HG03460 (cell line): ENCODE measurements around the gene FAM186B.

Experiments used
- ATAC-seq: cut with Tn5 transposase; IDR thresholded peaks from one replicate; pipeline ENCODE4 v1.9.1; 2021; ENCODE audit not compliant: unreplicated experiment

FAM186B gene

DNA sequence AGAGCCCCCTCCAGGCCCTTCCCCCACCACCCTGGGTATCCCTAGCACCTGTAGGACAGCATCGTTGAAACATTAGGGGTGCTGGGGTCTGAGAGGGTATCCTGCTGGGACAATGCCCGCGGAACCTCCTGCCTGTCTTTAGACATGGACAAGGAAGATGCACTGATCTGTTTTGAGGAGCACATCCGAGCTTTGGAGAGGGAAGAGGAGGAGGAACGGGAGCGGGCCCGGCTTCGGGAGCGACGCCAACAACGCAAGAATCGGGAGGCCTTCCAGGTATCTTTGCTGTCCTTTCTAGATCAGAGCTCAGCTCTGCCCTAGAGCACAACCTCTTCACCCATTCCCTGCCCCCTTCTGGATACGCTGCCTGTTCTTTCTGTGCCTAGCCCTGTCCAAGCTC is 31.1 kb upstream of the FAM186B start:
- ATAC-seq: no peak

DNA sequence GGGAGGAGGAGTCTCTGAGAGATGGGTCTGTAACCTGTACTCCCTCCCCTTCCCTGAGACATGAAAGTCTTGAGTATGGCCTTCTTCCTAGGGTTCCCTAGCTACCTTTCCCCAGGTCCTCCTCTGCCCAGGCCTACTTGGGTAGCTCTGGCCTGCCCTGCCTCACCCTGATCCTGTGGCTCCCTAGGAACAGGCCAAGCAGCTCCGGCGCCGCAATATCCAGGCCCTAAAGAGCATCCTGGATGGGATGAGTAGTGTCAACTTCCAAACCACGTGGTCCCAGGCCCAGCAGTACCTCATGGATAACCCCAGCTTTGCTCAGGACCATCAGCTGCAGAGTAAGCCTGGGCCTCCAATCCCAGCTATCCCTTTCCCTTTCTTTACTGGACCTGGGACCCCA is 30.2 kb upstream of the FAM186B start:
- no peak for ATAC-seq

DNA sequence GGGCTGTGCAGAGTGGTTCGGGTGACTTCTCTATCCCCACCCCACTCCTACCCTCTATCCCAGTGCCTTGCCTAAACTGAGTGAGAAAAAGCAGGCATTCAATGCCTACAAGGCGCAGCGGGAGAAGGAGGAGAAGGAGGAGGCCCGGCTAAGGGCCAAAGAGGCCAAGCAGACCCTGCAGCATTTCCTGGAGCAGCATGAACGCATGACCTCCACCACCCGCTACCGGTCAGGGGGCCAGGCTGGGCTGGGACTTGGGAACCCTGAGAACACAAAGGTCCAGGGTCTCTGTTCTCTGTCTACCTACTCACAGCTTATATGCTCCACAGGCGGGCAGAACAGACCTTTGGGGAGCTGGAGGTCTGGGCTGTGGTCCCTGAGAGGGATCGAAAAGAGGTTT is 29.6 kb upstream of the FAM186B start:
- ATAC-seq: no peak

DNA sequence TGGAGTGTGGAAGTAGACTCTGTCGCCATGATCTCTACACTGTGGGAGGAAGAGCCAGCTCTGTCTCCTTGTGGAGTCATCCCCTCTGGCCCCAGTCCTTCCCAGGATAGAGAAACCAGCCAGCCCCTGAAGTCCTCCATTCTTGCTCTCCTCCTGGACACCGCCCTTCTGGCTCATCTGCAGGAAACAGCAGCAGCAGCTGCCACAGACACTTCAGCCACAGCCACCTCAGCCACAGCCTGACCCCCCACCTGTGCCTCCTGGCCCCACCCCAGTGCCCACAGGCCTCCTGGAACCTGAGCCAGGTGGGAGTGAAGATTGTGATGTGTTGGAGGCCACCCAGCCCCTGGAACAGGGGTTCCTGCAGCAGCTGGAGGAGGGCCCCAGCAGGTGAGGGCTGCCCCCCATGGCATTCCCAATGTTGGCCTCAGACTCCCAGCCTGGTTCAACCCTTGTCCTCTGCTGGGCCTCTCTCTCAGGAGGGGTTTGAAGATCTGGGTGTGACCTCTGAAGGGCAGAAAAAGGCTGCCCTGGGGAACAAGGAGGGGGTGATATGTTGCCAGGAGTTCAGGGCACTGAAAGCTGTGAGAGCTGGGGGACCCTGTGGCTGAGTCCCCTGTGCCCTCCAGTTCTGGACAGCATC is 28.4 kb upstream of the FAM186B start:
- ATAC-seq: no peak

DNA sequence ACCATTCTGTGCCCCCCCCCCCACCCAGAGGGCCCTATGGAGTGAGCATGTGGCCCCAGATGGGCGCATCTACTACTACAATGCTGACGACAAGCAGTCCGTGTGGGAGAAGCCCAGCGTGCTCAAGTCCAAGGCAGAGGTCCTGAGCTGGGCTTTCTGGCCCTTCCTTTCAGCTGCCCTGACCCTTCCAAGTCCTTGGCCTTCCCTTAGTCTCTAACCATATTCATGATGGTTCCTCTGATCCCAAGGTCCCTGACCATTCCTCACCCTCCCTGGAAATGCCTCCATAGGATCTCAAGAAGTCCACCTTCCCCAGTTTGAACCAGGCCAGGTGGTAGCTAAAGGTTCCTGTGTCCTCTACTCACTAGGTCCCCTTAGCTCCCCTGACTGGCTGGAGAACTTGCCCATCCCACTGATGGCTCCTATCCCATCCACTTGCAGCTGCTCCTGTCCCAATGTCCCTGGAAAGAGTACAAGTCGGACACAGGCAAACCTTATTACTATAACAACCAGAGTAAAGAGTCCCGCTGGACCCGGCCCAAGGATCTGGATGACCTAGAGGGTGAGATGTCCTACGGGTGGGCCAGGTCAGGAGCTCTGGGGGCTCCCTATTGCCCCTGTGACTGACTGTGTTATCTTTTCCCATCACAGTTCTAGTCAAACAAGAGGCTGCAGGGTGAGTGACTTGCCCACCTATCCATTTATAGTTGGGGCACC is 27.7 kb upstream of the FAM186B start:
- no peak for ATAC-seq

DNA sequence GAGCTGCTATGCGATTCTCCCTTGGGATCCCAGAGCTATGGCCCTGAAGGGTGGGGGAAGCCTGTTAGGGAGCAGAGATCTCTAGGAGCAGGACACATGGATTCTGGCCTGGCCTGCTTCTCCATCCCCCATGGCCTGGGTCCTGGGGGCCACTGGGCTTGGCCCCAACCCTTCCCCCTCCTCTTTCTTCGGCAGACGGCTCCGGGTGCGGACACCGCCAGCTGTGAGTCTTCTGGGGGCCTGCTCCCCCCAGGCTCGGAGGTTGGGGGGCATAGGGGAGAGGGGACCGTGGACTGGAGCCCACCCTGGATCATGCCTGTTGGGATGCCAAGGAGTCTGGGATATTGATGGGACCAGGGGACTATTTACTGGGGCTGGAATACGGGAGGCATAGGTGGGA is 27.0 kb upstream of the FAM186B start:
- no peak for ATAC-seq

DNA sequence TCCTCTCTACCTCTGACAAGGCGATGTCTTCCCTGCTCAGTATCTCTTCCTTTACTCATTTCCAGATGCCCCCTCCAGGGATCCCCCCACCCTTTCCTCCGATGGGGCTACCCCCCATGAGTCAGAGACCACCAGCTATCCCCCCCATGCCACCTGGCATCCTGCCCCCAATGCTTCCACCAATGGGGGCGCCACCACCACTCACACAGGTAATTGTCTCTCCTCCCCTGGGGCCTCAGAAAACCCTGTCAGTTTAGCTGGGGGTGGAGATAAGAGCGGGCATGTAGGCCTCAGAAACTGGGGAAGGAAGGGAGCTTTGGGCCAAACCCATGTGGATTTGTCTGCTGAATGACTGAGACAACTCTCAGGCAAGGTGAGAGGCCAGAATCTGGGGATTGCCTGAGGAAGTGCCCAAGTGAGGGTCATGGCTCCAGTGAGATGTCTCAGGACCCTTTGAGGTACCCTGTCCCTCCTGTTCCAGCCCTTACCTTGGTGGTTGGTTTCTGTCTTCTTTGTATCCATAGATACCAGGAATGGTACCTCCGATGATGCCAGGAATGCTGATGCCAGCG is 26.0 kb upstream of the FAM186B start:
- ATAC-seq: no peak

DNA sequence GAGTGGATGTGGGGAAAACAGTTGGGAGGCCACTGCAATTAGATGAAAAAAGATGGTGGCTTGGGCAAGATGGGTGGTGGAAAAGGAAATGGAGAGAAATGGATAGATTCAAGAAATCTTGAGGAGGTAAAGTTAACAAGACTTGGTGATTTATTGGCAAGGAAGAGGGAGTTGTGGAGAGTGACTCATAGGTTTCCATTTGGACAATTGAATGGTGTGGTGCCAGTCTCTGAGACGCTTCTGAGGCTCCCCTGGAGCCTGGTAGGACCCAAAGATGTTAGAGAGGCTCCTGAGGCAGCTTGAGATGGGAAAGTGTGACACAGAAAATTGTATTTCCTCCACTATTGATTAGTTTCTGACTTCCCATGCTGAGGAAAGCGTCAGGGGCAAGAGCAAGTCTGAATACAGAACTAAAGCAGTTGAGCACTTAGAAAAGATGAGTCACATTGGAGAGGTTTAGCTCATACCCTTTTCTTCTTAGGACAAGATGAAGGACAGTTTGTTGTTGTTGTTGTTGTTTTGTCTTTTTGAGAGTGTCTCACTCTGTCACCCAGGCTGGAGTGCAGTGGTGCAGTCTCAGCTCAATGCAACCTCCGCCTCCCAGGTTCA is 22.4 kb upstream of the FAM186B start:
- ATAC-seq: no peak

DNA sequence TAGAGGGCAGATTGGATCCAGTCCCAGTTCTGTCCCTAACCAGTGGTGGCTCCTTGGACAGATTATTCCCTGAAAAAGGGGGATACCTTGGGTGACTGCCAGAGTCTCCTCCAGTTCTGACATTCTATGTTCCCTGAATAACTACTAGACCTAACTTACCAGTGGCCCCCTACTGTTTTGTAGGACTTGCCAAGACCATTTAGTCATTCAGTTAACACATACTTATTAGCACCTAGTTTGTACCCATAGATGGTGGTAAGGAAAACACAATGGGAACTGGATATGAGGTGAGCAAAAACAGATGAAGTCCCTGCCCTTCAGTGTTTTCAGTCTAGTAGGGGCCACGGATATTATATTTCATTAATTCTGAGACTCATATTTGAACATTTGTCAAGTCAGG is 21.4 kb upstream of the FAM186B start:
- no peak for ATAC-seq

DNA sequence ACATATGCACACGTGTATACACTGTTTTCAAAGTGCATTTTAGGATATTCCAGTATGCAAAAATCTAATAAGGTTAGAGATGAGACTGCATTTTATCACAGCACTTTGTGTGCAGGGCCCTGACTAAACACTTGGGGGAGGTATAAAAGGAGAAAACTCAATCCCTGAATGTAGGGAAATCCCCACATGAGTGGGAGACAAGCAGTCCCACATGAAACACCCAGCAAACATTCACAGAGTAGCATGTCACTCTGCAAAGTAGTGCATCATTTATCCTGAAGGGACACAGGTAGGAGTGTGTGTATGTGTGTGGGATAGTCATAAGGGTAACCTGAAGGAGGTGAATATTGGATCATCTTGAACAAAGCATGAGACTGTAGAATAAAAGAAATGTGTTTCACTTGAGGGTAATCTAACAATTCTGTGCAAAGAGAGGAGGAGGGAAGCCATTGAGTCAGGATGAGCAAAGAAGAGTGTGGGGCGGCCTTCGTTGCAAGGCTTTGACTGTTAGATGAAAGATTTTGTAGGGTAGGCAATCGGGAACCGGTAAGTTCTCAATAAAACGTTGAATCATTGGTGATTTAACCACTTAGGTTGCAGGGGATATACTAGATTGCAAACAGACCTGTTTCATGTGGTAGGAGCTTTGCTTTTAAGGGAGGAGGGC is 20.9 kb upstream of the FAM186B start:
- no peak for ATAC-seq

DNA sequence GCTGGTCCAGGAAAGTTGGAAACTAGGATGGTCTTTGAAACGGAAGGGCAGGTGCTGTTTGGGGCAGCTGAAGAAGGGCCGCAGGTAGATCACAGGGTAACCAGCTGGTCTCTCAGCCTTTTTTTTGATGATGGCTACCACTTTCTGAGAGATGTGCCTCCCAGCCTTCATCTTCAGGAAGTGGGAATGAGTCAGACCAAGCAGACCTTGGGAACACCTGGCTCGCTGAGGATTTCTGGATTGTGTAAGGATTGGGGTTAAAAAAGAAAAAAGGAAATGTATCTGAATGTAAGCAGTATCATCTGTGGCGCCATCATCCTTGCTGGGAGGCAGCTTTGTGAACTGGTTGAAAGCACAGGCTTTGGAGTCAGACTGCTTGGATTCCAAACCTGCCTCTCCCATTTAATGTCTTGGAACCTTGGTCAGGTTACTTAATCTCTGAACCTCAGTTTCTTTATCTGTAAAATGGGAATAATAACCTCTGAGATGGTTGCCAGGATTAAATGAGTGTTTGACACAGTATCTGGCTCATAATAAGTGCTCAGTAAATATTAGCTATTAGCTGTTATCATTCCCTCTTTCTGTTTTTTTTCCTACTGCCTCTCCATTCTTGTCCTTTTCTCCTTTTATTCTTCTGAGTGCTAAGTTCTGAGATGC is 19.6 kb upstream of the FAM186B start:
- ATAC-seq: no peak

DNA sequence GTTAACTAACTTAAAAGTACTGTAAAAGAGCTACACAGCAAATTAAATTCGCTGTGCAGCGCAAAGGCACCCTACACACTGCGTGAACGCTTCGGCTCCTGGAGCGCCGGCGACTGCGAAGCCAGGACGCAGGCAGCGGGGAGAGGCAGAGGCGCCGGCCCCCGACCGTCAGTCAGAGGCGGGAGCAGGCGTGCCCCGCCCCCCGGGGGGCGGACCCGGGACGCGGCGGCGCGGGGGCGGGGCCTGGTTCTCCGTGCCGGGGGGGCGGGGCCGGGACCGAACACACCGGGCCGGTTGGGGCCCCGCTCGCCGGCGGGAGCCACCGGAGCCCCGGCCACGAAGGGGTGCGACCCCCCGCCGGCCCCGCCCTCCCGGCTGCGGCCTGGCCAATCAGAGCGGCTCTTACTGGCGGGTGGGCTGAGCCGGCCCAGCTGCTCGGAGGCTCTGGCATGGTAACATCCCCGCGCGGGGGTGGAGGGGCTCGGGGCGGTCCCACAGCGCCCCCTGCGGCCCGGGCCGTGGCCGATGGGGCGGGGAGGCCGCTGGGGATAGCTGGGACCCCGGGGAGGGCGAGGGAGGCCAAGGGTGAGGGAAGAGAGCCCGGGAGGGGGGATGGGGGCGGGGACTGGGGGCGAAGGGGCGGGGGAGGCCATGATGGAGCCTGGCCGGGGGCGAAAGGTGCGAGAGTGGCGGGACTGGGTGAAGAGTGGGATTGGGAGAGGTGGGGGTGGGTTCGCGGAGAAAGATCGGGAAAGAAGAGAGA is 17.9 kb upstream of the FAM186B start, which contains the start of gene PRPF40B:
Gene PRPF40B (plus strand): TSS at position 420 of the 763 bp plus-strand sequence. CDS start 30 bp downstream, at position 450.
- ATAC-seq: peak; percentile 64

DNA sequence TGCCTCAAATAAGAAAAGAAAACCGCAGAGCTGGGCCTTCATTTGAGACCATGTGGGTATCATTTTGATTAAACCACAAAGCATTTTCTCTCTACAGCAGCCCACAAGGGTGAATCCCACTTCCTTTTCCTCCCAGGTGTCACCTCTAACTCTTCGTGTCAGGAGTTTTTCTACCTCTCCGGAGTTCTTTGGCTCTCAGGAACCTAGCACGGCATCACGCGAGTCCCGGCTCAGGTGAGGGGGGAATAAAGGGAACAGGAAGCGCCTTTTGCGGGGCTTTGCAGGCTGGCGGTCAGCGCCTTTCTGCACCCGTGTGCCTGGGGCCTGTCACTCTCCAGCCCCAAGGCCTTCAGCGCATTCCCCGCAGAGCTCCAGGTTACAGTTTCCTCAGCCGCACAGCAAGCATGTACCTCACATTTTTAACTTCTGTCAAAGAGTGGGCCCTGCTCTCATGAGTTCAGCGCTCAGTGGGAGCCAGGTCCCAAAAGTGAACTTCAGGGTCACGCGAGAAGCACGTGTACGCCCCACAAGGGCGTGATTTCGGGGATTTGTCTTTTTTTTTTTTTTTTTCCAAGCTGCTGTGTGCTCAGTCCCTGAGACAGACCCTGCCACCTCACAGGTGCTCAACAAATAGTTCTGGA is 17.2 kb upstream of the FAM186B start:
- peak; percentile 29 for ATAC-seq

DNA sequence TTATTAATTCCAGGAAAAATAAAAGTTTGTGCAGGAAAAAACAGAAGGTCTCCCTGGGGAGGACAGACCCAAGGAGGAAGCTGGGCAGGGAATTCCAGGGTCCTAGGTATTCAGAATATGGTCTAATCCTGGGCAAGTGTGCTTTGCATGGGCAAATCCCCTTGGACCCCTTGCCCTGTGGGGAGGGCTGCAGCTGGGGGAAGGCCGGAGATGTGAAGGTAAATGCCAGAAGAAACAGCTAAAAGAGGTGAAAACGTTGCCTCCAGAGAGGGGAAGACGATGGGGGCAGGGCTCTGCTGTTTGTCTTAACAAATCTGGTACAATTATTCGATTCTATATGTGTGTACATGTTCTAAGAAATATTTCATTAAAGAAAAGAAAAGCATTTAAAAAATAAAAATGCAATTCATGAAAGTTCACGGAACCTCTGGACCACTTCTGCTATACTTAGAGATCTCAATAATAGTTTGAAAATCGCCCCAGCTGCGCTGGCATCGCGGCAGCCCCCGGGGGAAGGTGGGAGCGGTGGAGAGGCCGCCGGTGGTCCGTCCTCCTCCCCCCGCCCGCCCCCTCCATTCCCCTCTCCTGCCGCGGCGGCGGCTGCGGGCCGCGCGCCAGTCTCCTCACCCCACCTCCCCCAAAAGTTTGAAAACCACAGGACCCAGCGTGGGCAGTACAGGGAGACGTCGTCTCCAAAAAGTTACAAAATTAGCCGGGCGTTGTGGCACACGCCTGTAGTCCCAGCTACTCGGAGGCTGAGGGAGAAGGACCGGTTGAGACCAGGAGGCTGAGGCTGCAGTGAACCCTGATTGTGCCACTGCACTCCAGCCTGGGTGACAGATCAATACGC is 16.4 kb upstream of the FAM186B start:
- ATAC-seq: no peak

DNA sequence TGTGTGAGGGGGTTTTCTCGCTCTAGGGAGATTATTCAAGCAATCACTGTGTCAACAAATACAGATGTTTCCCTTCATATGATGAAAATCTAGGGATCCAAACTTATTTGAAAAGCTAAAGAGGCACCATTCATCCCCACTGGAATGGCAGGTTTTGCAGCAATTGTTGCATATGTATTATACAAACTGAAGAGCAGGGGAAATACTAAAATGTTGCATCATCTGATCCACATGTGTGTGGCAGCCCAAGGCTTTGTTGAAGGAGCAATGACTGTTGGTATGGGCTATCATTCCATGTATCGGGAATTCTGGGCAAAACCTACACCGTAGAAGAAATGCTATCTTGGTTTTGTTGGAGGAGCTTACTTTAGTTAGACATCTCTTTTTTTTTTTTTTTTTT is 13.8 kb upstream of the FAM186B start:
- ATAC-seq: no peak

DNA sequence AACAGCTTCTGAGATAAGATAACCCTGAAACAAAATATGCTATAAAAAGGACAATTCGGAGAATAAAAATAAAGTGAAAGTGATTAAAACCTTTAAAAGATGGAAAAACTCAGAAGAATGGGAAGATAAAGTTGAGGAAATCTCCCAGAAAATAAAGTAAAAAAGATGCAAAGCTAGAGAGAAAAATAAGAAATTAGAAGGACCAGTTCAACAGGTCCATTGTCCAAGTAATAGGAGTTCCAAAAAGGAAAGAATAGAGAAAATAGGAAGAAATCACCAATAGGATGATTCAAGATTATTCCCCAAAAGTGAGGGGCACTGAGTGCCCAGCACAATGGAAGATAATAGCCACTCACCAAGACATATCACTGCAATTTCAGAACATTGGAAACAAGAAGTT is 13.1 kb upstream of the FAM186B start:
- no peak for ATAC-seq

DNA sequence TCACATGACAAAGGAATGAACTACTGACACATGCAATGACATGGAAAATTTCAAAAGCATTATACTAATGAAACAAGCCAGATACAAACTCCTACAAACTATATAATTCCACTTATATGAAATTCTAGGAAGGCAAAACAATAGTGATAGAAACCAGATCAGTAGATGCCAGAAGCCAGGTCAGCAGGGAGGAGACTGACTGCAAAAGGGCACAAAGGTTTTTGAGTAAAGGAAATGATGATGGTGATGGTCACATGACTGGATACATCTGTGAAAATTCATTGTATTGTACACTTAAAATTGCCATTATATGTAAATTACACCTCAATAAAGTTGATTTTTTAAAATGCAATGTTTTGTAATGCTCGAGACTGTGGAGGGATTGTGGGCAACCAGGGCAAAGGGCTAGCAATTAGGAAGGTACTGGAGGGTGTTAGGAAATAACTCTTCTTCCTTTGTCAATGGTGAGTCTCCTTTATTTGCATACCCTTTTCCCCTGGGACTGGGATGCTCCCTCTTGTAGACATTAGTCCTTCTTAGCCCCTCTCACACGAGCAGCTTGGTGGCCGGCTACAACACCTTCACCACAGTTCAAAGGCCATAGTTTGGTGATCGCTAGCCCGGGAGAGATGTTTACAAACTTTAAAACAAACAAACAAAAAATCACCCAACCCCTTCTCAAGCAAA is 11.2 kb upstream of the FAM186B start:
- no peak for ATAC-seq

DNA sequence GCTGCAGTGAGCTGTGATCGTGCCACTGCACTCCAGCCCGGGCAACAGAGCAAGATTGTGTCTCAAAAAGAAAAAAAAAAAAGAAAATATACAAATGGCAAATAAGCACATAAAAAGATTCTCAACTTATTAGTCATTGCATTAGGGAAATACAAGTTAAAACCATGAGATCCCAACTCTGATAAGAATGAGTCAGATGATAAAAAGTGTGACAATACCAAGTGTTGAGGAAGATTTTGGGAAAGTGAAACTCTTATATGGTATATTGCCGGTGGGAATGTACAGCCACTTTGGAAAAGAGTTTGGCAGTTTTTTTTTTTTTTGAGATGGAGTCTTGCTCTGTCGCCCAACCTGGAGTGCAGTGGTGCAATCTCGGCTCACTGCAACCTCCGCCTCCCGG is 10.3 kb upstream of the FAM186B start:
- no peak for ATAC-seq
